HCEC 1CT (cell line): ENCODE measurements around the gene TMEM198.

ENCODE experiments used
- DNase-seq: peaks from one replicate; pipeline ENCODE4 v3.0.0-alpha.2; 2017

The TMEM198 gene

DNA sequence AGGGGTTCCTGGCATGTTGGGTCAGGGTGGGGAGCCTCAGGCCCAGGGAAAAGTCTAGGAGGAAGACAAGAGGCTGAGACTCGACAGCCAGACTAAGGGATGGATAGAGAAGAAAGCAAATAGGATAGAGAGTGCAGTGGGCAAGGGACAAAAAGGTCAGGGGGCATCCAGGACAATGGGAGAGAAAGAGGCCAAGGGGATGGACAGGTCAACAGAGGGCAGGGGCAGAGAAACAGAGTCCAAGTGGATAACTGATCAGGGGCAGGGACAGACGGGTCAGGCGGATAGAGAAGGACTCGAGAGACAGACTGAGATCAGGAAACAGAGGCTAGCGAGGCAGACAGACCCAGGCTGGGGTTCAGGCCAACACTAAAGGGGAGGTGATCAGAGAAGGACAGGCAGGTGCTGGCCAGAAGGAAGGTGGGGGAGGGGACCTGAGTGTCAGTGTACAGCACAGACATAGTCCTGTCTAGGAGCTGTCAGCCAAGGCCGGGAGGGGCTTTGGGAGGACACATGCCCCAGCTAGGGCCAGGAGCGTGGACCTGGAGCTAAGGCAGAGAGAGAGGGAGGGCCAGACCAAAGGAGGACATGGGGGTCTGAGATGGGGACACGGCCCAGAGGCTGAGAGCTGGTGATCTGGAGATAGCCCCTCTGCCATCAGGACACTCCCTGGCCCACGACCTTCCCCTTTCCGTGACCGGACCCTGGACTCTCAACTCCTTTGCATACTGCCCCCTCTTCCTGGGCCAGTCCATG lies 17.3 kb upstream of the TMEM198 start:
- DNase-seq, result no peak

DNA sequence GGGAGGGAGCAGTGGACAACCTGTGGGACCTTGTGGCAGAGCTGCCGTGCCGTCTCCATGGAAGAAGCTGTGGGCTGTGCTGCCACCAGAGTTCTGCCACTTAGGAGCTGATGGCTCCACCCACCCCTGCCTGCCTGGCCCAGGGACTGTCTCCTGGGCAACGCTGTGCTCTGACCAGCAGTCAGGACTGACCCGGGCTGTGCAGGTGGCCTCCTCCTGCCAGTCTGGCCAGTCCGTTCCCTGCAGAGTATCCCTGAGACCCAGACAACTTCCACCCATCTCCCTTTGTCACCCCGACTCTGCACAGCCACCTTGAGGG lies 16.8 kb upstream of the TMEM198 start:
- no peak for DNase-seq

DNA sequence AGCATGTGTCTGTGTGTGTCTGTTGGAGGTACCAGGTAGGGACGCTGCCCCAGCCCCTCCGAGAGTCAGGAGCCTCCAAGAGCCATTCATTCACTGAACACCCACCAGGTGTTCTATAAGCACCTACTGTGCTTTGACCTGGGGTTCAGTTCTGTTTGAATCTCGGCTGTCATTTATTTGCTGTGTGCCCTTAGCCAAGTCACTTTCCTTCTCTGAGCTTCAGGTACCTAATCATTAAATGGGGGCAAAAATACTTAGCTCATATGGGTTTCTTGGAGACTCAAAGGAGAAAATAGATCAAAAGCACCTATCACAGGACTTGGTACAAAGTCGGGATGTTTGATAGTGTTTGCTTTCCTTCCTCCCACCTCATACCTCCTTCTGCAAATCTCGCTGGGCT lies 16.4 kb upstream of the TMEM198 start:
- no peak for DNase-seq

GRCh38 chr2:219530048-219530963 lies 13.5 kb upstream of the TMEM198 start:
- DNase-seq, result peak; percentile 78

DNA sequence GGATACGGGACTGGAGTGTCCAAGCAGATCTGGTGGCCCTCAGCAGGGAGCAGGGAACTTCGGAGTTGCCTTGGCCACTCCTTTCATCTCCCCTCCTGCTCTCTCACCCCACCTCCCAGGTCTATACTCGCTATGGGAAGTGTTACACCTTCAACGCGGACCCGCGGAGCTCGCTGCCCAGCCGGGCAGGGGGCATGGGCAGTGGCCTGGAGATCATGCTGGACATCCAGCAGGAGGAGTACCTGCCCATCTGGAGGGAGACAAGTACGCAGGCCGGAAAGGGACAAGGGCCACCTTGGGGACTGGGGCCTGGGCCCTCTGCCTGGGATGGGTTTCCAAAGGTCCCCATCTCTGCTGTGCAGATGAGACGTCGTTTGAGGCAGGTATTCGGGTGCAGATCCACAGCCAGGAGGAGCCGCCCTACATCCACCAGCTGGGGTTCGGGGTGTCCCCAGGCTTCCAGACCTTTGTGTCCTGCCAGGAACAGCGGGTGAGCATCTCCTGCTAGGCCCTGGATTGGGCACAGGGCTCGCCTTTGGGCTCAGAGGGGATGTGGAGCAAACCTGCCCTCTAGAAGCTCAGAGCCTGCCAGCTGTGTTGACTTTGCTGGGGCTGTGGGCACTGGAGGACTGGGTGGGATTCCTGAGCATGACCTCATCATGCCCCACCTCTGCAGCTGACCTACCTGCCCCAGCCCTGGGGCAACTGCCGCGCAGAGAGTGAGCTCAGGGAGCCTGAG lies 12.0 kb upstream of the TMEM198 start:
- no peak for DNase-seq

DNA sequence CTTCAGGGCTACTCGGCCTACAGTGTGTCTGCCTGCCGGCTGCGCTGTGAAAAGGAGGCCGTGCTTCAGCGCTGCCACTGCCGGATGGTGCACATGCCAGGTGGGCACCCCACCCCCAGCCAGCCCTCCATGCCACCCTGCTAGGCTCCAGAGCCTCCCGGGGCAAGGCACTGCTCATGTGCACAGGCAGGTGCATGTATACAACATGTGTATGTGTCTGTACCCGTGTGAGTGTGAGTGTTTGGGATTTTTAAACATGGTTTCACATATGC lies 11.5 kb upstream of the TMEM198 start:
- no peak for DNase-seq

- no peak for DNase-seq
Measured at GRCh38 chr2:219533930-219534661, 9.7 kb upstream of the TMEM198 start.

DNA sequence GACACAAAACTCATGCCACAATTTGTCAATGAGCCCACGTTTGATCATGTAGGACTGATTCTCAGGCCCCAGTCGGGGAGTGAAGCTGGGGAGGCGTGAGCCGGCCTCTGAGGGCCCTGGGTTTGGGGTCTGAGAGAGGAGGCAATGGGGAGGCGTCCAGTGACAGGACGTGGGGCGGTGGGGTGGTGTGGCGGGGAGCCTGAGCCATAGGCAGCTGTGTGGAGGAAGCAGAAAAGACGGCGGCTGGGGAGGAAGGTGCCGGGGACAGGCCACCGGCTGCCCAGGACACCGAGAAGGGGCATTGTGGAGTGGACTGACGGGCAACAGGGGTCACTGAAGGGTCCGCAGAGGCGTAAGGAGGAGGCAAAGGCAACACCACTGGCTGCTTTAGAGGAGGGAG lies 7.4 kb upstream of the TMEM198 start:
- no peak for DNase-seq

DNA sequence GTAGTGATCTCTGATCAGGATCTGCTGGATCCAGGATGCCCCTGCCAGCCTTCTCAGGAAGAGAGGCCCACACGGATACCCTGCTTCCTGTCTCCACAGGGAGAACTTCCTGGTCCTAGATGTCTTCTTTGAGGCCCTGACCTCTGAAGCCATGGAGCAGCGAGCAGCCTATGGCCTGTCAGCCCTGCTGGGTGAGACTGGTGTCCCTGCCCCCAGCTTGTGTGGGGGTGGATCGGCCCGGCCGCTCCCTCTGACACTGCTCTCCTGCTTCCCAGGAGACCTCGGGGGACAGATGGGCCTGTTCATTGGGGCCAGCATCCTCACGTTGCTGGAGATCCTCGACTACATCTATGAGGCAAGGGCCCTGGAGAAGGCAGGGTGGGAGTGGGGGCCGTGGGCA lies 6.9 kb upstream of the TMEM198 start:
- DNase-seq, result no peak

DNA sequence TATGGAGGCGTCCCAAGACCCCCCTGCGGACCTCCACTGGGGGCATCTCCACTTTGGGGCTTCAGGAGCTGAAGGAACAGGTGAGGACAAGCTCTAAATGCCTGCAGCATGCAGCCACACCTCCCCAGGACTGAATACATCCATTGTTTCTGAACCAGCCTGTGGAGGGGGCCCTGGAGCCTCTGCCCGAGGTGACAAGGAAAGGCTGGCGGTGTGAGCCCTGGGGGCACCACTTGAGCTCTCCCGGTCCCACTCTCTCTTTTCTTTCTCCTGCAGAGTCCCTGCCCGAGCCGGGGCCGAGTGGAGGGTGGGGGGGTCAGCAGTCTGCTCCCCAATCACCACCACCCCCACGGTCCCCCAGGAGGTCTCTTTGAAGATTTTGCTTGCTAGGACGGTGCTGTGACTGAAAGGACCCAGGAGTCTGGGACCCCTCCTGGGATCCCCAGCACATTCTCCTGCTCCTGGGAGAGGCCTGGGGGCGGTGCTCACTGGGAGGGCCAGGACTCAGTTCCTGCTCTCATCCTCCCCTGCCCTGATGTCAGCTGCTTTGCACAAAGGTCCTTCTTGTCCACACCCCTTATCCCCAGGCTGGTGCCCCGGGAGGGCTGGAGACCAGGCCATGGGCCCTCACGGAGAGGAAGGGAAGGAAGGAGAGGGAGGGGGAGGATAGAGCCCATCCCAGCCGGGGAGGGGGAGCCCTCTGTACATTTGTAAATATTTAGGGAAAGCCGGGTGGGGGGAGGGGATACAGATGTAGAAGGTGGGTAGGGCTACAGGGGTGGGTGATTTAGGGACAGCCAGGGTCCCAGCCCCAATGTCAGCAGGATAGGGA lies 6.0 kb upstream of the TMEM198 start:
- no peak for DNase-seq

- no peak for DNase-seq
Measured at GRCh38 chr2:219538504-219538951, 5.3 kb upstream of the TMEM198 start.

GRCh38 chr2:219538956-219539788 lies 4.7 kb upstream of the TMEM198 start:
- no peak for DNase-seq

DNA sequence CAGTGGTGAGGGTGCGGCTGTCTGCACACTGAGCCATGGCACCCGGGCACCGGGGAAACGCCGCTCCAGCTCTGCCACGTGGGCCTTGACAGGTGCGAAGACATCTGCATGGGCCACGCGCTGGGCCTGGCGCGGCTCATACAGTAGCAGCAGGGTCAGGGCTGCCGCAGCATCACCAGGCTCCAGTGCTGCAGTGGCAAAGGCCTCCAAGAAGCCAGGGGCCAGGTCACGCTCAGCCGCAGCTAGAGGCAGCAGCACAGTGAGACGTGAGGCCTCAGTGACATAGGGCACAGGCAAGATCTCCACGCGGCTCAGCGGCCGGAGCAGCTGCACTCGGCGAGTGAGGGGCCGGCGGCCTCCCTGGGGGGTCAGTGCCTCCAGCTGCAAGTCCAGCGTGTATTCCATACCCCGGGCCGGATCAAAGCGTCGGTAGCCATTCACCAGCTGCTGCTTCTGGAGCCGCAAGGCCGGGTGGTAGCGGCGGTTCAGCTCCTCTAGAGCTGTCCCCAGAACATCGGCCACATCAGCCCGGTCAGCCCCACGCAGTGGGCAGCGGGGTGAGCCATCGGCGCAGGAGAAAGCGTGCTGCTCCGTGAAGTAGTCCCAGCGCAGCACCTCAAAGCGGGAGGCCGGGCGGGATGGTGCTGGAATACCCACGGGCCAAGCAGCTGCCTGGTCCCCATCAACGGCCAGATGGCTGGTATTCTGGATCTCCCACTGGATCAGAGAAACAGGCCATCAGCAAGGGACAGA lies 3.7 kb upstream of the TMEM198 start:
- DNase-seq, result no peak

DNA sequence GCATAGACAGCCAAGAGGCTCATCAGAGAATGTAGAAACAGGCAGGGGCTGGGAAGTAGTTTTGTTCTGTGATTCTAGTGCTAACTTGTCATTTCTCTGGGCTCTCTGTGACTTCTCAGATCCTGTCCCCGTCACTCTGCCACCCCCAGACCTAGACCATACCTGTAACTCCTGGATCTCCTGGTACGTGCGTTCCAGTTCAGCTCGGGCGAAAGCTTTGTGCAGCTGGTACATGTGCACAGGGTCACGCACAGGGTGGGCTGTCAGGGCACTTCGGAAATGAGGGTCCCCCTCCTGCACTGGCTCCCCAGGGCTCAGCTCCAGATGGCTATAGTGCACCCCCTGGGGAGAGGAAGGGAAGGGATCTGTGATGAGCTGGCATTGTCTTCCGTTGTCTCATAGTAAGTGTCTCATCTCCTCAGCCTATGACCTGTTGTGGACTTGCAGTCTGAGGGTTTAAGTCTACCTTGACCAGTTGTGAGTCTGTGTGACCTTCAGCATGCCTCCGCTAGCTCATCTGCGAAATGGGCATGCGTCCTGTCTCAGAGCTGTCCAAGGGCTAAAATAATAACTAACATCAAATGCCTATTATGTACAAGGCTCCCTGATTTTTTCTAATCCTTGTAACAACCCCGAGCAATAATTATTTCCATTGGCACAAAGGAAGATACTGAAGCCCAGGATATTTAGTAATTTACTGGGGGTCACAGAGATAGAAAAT lies 2.9 kb upstream of the TMEM198 start:
- no peak for DNase-seq

DNA sequence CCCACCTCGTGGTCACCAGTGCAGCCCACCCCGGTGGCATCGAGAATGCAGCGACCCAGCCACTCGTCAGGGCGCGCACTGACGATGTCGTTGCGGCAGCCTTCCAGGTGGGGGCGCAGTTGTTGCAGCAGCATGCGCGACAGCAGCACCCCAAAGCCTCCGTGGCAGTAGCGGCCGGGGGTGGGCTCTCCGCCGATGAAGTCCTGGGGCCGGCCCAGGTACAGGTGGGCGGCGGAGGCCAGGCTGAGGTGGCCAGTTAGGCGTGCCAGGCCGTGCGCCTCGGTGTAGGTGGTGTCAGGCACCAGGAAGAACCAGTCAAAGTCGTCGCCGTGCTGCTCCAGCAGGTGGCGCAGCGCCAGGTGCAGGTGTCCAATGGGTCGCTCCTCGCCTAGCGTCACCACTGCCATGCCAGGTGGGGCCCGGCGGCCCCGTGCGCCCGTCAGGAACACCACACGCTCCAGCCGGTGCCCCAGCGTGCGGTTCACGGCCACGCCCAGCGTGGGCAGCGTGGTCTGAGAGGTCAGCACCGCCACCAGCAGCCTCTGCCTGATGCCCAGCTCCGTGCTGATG lies 2.1 kb upstream of the TMEM198 start:
- DNase-seq, result peak; percentile 46

DNA sequence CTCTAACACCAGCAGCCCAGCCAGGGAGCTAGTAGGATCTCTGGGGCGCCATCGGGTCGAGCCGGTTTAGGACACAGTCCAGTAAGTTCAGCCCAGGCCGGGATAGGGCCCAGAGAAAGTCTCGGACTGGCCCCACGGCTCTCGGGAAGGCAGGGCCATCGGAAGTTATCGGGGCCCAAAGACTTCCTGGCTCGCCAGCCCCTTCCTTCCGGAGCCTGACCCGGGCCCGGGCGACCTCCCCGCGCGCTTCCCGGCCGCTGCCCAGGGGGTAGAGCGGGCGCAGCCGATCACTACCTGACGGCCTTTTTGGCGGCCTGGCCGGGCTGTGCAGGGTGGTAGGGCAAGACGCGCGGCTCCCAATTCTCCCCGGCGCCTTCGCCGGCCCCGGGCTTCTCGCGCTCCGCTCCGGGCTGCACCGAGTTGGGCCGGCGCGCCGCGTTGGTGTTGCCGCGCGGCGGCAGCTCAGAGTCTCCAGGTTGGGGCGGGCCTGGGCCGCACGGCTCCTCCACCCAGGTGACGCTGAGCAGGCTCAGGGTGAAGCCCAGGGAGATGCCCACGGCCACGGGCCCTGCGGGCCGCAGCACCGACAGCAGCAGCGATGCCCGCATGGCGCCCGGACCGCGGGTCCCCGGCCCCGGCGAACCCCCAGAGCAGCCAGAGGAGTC lies 765 bp upstream of the TMEM198 start:
- peak; percentile 48 for DNase-seq

DNA sequence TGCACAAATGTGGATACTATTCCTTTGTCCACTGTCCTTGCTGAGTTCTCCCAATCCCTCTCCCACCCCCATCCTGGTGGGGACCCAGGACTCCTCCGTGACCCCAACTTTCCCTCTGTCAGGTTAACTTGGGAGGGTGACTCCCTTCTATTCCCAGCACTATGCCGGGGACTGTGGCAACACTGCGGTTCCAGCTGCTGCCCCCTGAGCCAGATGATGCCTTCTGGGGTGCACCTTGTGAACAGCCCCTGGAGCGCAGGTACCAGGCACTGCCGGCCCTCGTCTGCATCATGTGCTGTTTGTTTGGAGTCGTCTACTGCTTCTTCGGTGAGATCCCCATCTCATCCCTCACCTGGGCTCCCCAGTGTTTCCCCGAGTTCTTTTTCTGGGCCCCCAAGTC lies 739 bp downstream of the TMEM198 start:
- no peak for DNase-seq

DNA sequence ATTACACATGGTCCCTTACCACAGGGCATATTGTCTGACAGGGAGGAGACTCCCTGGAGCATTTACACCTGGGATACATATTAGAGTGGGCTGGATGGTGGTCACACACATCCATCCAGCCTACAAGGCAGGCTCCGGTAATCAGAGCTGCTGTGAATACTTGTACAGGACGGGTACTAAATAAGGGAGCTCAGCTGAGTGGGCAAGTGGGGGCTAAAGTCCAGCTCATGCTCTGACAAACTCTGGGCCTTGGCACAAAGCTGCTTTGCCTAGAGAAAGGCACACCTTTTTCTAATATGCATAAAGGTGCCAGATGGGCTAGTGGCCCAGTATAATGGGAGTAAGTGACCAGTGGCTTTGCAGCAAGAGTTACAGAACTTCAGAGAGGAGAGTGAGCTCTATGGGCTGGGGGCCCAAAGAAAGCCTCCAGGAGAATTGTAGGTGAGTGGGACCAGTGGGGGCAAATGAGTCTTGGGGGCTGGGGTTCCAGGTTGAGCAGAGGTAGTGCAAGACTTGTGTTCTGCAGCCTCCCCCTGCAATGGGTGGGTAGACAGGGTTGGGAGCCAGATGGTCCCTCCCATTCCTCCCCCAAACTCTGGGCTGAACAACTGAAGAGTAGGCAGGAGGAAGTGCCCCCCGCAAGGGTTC lies 1.6 kb downstream of the TMEM198 start:
- DNase-seq, result no peak
